Right atrium auricular region (tissue), 2 donors: ENCODE results near the gene GPN1. TPM values are rescaled to one million over a fixed set of nuclear protein-coding genes. Genes with fewer than 3 reads are reported as not detected.
"Not testable (repeated sequence)": the region's sequence is repeated elsewhere in the genome, so short reads cannot be mapped to it uniquely, and the experiment has no call there.

Experiments
- DNase-seq: peaks from one replicate; pipeline ENCODE4 v3.0.0-alpha.2; 2019; ENCODE audit warnings: low spot score
- H3K27ac ChIP-seq, 2 donors: fragments of 200-600 bp; sonication (generic); 1 replicate in 1 of 2; 2 replicates in 1 of 2; pipeline ENCODE4 v1.5.1; 2016 to 2019
- H3K27me3 ChIP-seq, 2 donors: fragments of 200-600 bp; sonication (generic); one replicate each; pipeline versions ENCODE4 v1.5.1 to v1.6.0; 2017 to 2019
- H3K36me3 ChIP-seq: fragments of 200-600 bp; sonication (generic); one replicate; pipeline ENCODE4 v1.5.1; 2016
- H3K4me1 ChIP-seq, 2 donors: fragments of 200-600 bp; sonication (generic); one replicate each; pipeline versions ENCODE4 v1.5.1 to v1.6.0; 2017 to 2019
- H3K4me3 ChIP-seq, 2 donors: fragments of 200-600 bp; sonication (generic); 1 replicate in 1 of 2; 2 replicates in 1 of 2; pipeline ENCODE4 v1.5.1; 2017 to 2019; ENCODE audit warnings: mild to moderate bottlenecking in 1 of 2, moderate library complexity in 1 of 2
- H3K9me3 ChIP-seq, 2 donors: fragments of 200-600 bp; sonication (generic); one replicate each; pipeline ENCODE4 v1.5.1; 2019
- total RNA-seq, 2 donors: library from RNA; depleted of rRNA; stranded (reverse); fragments of >200 nt; gene quantifications; one replicate each; pipeline ENCODE4 v1.1.0, GENCODE V29; 2016
- TF ChIP-seq, protein P1 (sequence below), 2 donors: fragments of 200-600 bp; sonication (generic); IDR thresholded peaks; one replicate each; pipeline ENCODE4 v1.5.1; 2019; ENCODE audit warnings: antibody characterized with exemption in 2 of 2

Gene GPN1
- total RNA-seq, 2 donors from 2014 or later, result 10.8 to 15.7 TPM

DNA sequence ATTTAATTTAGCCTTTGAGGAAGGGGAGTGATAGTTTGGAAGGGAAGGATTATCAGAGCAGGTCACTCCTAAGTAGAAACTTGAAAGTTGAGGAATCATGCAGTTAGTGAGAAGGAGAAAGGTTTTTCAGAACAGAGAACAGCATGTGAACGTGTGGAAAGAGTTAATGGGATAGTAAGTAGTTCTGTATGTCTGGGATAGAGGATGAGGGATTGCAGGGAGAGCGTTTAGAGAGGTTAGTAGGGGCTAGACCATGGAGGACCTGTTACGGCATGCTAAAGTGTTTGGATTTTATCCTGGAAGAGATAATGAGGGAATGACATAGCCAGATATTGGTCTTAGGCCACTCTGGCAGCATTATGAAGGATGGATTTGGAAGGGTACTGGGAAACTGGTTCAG lies 44.3 kb upstream of the GPN1 start:
- Histone ChIP-seq H3K4me3 (no peak overlapping the region), H3K4me1 (peaks cover 0 to 16% of the 10 kb centered on the region in 2 donors), H3K9me3 (no peaks in the 10 kb centered on the region), H3K36me3 (no peaks in the 10 kb centered on the region), H3K27me3 (no peaks in the 10 kb centered on the region), H3K27ac (no peak overlapping the region)
- DNase-seq, result no peak
- TF ChIP-seq, protein P1, sequence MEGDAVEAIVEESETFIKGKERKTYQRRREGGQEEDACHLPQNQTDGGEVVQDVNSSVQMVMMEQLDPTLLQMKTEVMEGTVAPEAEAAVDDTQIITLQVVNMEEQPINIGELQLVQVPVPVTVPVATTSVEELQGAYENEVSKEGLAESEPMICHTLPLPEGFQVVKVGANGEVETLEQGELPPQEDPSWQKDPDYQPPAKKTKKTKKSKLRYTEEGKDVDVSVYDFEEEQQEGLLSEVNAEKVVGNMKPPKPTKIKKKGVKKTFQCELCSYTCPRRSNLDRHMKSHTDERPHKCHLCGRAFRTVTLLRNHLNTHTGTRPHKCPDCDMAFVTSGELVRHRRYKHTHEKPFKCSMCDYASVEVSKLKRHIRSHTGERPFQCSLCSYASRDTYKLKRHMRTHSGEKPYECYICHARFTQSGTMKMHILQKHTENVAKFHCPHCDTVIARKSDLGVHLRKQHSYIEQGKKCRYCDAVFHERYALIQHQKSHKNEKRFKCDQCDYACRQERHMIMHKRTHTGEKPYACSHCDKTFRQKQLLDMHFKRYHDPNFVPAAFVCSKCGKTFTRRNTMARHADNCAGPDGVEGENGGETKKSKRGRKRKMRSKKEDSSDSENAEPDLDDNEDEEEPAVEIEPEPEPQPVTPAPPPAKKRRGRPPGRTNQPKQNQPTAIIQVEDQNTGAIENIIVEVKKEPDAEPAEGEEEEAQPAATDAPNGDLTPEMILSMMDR (IDR thresholded peaks at IDR 0.05), result no peak

DNA sequence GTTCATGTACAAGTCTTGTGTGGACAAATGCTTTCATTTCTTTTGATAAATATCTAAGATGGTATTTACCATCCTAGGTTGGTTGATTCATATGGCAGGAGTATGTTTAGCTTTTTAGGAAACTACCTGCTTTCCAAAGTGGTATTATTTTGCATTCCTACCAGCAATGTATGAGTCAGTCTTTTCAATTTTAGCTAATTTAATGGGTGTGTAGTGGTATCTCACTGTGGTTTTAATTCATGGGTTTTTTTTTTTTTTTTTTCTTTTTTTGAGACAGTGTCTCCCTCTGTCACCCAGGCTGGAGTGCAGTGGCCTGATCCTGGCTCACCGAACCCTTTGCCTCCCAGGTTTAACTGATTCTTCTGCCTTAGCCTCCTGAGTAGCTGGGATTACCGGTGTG lies 41.8 kb upstream of the GPN1 start:
- TF ChIP-seq, protein P1 (IDR thresholded peaks at IDR 0.05), result no peak
- no peaks in the 10 kb centered on the region for H3K27me3 ChIP-seq
- H3K9me3 ChIP-seq, result peaks cover 5 to 19% of the 10 kb centered on the region in 2 donors
- DNase-seq, result no peak
- H3K4me3 ChIP-seq, result no peak overlapping the region
- H3K36me3 ChIP-seq, result no peaks in the 10 kb centered on the region
- no peak overlapping the region for H3K27ac ChIP-seq
- H3K4me1 ChIP-seq, result peaks cover 0 to 16% of the 10 kb centered on the region in 2 donors

DNA sequence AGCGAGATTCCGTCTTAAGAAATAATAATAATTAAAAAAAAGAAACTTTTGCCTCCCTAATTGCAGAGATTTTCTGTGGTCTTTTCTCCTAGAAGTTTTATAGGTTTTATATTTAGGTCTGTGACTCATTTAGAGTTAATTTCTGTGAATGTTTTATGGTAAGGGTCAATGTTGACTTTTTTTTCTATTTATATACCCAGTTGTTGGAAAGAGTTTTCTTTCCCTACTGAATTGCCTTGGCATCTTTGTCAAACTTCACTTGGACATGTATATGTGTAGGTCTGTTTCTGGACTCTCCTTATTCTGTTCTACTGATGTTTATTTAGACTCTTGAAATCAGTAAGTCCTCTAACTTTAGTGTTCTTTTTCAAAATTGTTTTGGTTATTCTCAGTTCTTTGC lies 40.5 kb upstream of the GPN1 start:
- H3K9me3 ChIP-seq, result peaks cover 5 to 19% of the 10 kb centered on the region in 2 donors
- no peaks in the 10 kb centered on the region for H3K27me3 ChIP-seq
- no peaks in the 10 kb centered on the region for H3K36me3 ChIP-seq
- H3K4me1 ChIP-seq, result peaks cover 0 to 16% of the 10 kb centered on the region in 2 donors
- DNase-seq, result no peak
- TF ChIP-seq, protein P1 (IDR thresholded peaks at IDR 0.05), result no peak
- H3K4me3 ChIP-seq, result no peak overlapping the region
- H3K27ac ChIP-seq, result no peak overlapping the region

DNA sequence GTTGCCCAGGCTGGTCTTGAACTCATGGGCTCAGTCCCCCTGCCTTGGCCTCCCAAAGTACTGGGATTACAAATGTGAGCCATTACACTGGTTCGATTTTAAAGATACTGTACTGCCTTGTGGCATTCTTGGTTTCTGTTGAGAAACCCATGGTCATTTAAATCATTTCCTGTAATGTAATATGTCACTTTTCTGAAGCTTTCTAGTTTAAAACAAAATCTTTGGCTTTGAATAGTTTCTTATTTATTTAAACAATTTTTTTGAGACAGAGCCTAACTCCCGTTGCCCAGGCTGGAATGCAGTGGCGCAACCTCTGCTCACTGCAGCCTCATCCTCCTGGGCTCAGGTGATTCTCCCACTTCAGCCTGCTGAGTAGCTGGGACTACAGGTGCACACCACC lies 37.1 kb upstream of the GPN1 start:
- H3K36me3 ChIP-seq, result no peaks in the 10 kb centered on the region
- no peak for DNase-seq
- H3K27ac ChIP-seq, result no peak overlapping the region
- no peak overlapping the region for H3K4me3 ChIP-seq
- TF ChIP-seq, protein P1 (IDR thresholded peaks at IDR 0.05), result no peak
- no peaks in the 10 kb centered on the region for H3K27me3 ChIP-seq
- peaks cover 15 to 33% of the 10 kb centered on the region in 2 donors for H3K9me3 ChIP-seq
- no peaks in the 10 kb centered on the region for H3K4me1 ChIP-seq

DNA sequence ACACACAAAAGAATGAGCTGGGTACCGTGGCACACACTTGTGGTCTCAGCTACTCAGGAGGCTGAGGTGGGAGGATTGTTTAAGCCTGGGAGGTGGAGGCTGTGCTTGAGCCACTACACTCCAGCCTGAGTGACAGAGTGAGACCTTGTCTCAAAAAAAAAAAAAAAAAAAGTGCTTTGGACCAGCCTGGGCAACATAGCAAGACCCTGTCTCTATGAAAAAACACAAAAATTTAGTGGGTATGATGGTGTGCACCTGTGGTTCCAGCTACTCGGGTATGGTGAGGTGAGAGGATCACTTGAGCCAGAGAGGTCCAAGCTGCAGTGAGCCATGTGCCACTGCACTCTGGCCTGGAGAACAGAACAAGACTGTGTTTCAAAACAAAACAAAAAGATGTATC lies 35.6 kb upstream of the GPN1 start:
- no peak overlapping the region for H3K27ac ChIP-seq
- DNase-seq, result no peak
- peaks cover 15 to 33% of the 10 kb centered on the region in 2 donors for H3K9me3 ChIP-seq
- H3K27me3 ChIP-seq, result no peaks in the 10 kb centered on the region
- H3K4me3 ChIP-seq, result no peak overlapping the region
- H3K4me1 ChIP-seq, result no peaks in the 10 kb centered on the region
- TF ChIP-seq, protein P1 (IDR thresholded peaks at IDR 0.05), result no peak
- H3K36me3 ChIP-seq, result no peaks in the 10 kb centered on the region

DNA sequence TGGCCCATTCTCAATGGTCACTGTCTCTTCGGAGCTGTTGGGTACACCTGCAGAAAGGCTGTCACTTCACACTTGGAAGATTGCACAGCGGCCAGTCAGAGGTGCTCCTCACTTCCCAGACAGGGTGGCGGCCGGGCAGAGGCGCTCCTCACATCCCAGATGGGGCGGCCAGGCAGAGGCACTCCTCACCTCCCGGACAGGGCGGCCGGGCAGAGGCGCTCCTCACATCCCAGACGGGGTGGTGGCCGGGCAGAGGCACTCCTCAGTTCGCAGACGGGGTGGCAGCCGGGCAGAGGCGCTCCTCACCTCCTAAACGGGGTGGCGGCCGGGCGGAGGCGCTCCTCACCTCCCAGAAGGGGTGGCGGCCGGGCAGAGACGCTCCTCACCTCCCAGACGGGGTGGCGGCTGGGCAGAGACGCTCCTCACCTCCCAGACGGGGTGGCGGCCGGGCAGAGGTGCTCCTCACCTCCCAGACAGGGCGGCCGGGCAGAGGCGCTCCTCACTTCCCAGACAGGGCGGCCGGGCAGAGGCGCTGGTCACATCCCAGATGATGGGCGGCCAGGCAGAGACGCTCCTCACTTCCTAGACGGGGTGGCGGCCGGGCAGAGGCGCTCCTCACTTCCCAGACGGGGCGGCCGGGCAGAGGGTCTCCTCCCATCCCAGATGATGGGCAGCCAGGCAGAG lies 34.7 kb upstream of the GPN1 start:
- not testable (repeated sequence) for H3K4me3 ChIP-seq, H3K36me3 ChIP-seq, H3K27ac ChIP-seq, H3K27me3 ChIP-seq, DNase-seq, H3K4me1 ChIP-seq
- H3K9me3 ChIP-seq, result peaks cover 15 to 33% of the 10 kb centered on the region in 2 donors

DNA sequence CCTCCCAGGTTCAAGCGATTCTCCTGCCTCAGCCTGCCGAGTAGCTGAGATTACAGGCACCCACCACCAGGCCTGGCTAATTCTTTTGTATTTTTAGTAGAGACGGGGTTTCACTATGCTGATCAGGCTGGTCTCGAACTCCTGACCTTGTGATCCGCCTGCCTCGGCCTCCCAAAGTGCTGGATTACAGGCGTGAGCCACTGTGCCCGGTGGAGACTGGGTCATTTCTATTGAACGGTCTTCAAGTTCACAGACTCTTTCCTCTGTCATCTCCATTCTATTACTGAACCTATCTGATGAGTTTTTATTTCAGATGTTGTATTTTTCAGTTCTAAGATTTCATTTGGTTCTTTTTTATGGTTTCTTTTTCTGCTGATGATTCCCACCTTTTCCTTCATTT lies 33.4 kb upstream of the GPN1 start:
- not testable (repeated sequence) for H3K4me1 ChIP-seq, H3K27ac ChIP-seq, H3K36me3 ChIP-seq, H3K27me3 ChIP-seq, DNase-seq, H3K4me3 ChIP-seq
- peaks cover 12 to 26% of the 10 kb centered on the region in 2 donors for H3K9me3 ChIP-seq
